ENCODE data around the gene RGS9. TPM values are rescaled to one million over a fixed set of nuclear protein-coding genes. Genes with fewer than 3 reads are reported as not detected.

Gene RGS9
- total and polyA plus RNA-seq, 2 experiments from 2014 or later, result 3.1 to 3.3 TPM

GRCh38 chr17:65174974-65175373, 37.8 kb downstream of the RGS9 start:
- Histone ChIP-seq H3K27ac (no peak overlapping the region), H3K79me2 (no peaks in the 10 kb centered on the region), H3K4me1 (ENCODE audit: insufficient read depth) (no peaks in the 10 kb centered on the region), H3K4me2 (no peak overlapping the region), H2AFZ (no peak overlapping the region), H3K9me3 (ENCODE audit: low read depth) (no peaks in the 10 kb centered on the region), H4K20me1 (ENCODE audit: insufficient read depth, poor library complexity, severe bottlenecking) (no peaks in the 10 kb centered on the region), H3K4me3 (no peak overlapping the region), H3K36me3 (replicated peaks; ENCODE audit: insufficient read depth, low read depth) (no peaks in the 10 kb centered on the region), H3K27me3 (no peaks in the 10 kb centered on the region), H3K9me2 (replicated peaks; ENCODE audit: insufficient read depth) (no peaks in the 10 kb centered on the region)
- DNase-seq (ENCODE audit: low spot score), result no peak
- WGBS (ENCODE audit: low lambda C conversion rate, missing lambda C conversion rate), result 85% methylated on average over 2 of the region's 2 CpGs
- TF ChIP-seq EZH2phosphoT487 (IDR thresholded peaks at IDR 0.05; ENCODE audit: low read depth, severe bottlenecking, unreplicated experiment), result no peak
- TF ChIP-seq EZH2 (IDR thresholded peaks at IDR 0.05; ENCODE audit: borderline replicate concordance), result no peak
- no peak for TF ChIP-seq CTCF (IDR thresholded peaks at IDR 0.05; ENCODE audit: poor library complexity)

GRCh38 chr17:65175952-65176351, 38.8 kb downstream of the RGS9 start:
- Histone ChIP-seq H3K27ac (no peak overlapping the region), H3K4me1 (ENCODE audit: insufficient read depth) (no peaks in the 10 kb centered on the region), H3K36me3 (replicated peaks; ENCODE audit: insufficient read depth, low read depth) (no peaks in the 10 kb centered on the region), H4K20me1 (ENCODE audit: insufficient read depth, poor library complexity, severe bottlenecking) (no peaks in the 10 kb centered on the region), H3K79me2 (no peaks in the 10 kb centered on the region), H3K27me3 (no peaks in the 10 kb centered on the region), H3K4me2 (no peak overlapping the region), H3K9me3 (ENCODE audit: low read depth) (no peaks in the 10 kb centered on the region), H3K9me2 (replicated peaks; ENCODE audit: insufficient read depth) (no peaks in the 10 kb centered on the region), H2AFZ (no peak overlapping the region), H3K4me3 (no peak overlapping the region)
- TF ChIP-seq CTCF (IDR thresholded peaks at IDR 0.05; ENCODE audit: poor library complexity), result no peak
- no peak for TF ChIP-seq EZH2 (IDR thresholded peaks at IDR 0.05; ENCODE audit: borderline replicate concordance)
- TF ChIP-seq EZH2phosphoT487 (IDR thresholded peaks at IDR 0.05; ENCODE audit: low read depth, severe bottlenecking, unreplicated experiment), result no peak
- no peak for DNase-seq (ENCODE audit: low spot score)

GRCh38 chr17:65176646-65177409, 39.7 kb downstream of the RGS9 start:
- no peak overlapping the region for H3K27ac ChIP-seq
- H4K20me1 ChIP-seq (ENCODE audit: insufficient read depth, poor library complexity, severe bottlenecking), result no peaks in the 10 kb centered on the region
- H3K4me2 ChIP-seq, result no peak overlapping the region
- no peaks in the 10 kb centered on the region for H3K9me3 ChIP-seq (ENCODE audit: low read depth)
- no peaks in the 10 kb centered on the region for H3K27me3 ChIP-seq
- 78% methylated on average over 3 of the region's 5 CpGs for WGBS (ENCODE audit: low lambda C conversion rate, missing lambda C conversion rate)
- H3K9me2 ChIP-seq (replicated peaks; ENCODE audit: insufficient read depth), result no peaks in the 10 kb centered on the region
- TF ChIP-seq EZH2phosphoT487 (IDR thresholded peaks at IDR 0.05; ENCODE audit: low read depth, severe bottlenecking, unreplicated experiment) (no peak), CTCF (IDR thresholded peaks at IDR 0.05; ENCODE audit: poor library complexity) (no peak), EZH2 (IDR thresholded peaks at IDR 0.05; ENCODE audit: borderline replicate concordance) (no peak)
- no peaks in the 10 kb centered on the region for H3K79me2 ChIP-seq
- no peaks in the 10 kb centered on the region for H3K4me1 ChIP-seq (ENCODE audit: insufficient read depth)
- no peak for DNase-seq (ENCODE audit: low spot score)
- no peak overlapping the region for H3K4me3 ChIP-seq
- H2AFZ ChIP-seq, result no peak overlapping the region
- H3K36me3 ChIP-seq (replicated peaks; ENCODE audit: insufficient read depth, low read depth), result no peaks in the 10 kb centered on the region
